ENCODE measurements around the gene NFAM1.

Gene NFAM1

DNA sequence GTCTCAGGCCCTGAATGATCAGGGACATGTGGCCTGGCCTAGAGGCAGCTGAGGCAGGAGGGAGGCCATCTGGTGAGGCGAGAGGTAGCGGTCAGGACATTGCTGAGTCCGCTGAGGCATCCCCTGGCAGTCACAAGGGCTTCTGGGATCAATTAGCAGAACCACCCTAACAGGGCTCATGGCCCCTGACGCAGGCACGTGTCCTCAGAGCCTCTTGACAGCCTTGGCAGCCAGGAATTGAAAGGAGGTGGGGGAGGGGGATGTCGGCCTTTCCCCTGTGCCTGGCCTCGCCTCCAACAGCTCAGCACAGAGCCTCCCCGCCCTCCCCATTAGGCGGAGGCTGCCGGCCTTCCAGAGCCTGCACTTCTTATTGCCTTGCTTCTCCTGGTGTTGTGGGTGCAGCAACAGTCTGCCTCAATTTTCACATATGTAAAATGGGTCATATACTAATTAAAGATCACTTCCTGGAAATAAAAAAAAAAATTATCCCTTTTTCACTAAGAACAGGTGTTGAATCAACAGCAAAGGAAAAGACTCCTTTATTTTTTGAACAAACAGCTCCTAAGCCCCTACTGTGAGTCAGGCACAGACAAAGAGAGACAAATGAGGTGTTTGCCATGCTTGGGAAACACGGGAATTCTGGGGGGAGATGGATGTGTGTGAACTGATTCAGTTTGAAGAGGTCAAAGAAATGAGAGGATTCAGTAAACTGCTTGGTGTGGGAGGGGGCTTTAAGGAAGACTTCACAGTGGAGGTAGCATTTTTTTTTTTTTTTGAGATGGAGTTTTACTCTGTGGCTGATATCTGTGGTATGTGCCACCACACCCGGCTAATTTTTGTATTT, 55.3 kb downstream of the NFAM1 start:
- Histone ChIP-seq H3K4me1 (ENCODE audit: control insufficient read depth, insufficient read depth, low read length) (peaks cover 18% of the 10 kb centered on the region), H3K36me3 (ENCODE audit: control insufficient read depth, insufficient read depth, low read length) (no peaks in the 10 kb centered on the region), H3K27me3 (ENCODE audit: control insufficient read depth, insufficient read depth, low read length) (no peaks in the 10 kb centered on the region), H3K9ac (ENCODE audit: low read depth, low read length) (no peak overlapping the region), H3K27ac (ENCODE audit: low read depth, low read length) (no peak overlapping the region), H3K9me3 (ENCODE audit: control insufficient read depth, insufficient read depth, low read length) (no peaks in the 10 kb centered on the region), H3K4me3 (ENCODE audit: low read depth, low read length) (no peak overlapping the region)

DNA sequence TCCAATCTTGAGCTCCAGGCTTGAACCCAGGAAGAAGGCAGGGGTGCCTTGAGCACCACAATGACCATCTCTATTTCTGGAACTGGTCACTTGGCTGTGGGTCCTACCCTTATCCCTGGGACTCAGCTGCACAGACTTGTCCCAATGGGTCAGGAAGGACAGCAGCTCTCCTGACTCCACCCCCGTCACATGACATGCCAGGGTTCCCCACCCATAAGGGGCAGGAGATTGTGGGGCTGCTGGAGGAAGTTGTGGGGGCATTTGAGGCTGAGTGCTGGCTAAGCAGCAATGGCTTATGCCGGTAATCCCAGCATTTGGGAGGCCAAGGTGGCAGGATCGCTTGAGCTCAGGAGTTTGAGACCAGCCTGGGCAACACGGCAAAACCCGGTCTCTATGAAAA, 56.2 kb downstream of the NFAM1 start:
- H3K9ac ChIP-seq (ENCODE audit: low read depth, low read length), result no peak overlapping the region

DNA sequence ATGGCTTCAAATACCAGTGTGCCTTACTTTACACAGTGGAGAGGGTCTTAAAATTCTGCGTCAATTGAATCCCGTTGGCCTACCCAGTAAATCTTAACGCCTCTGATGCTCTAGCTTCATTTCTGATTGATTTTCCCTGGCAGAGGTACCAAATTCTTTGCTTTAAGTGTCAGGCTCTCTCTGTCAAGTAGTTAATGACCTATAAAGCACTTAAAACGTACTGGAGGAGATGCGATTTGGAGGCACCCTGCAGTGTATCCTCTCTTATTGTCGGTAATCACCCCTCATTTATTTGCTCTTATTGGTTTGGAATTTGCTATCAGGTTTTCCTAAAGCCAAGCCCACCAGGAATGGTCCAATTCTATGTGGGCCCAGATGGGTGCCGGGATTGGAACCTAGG, 59.2 kb downstream of the NFAM1 start:
- Histone ChIP-seq H3K4me1 (ENCODE audit: control insufficient read depth, insufficient read depth, low read length) (peaks cover 20% of the 10 kb centered on the region), H3K9me3 (ENCODE audit: control insufficient read depth, insufficient read depth, low read length) (no peaks in the 10 kb centered on the region), H3K9ac (ENCODE audit: low read depth, low read length) (no peak overlapping the region), H3K4me3 (ENCODE audit: low read depth, low read length) (no peak overlapping the region), H3K36me3 (ENCODE audit: control insufficient read depth, insufficient read depth, low read length) (no peaks in the 10 kb centered on the region), H3K27me3 (ENCODE audit: control insufficient read depth, insufficient read depth, low read length) (no peaks in the 10 kb centered on the region), H3K27ac (ENCODE audit: low read depth, low read length) (no peak overlapping the region)

More for the DNA sequence above, 56.2 kb downstream of the NFAM1 start:
- Histone ChIP-seq H3K36me3 (ENCODE audit: control insufficient read depth, insufficient read depth, low read length) (no peaks in the 10 kb centered on the region), H3K9me3 (ENCODE audit: control insufficient read depth, insufficient read depth, low read length) (no peaks in the 10 kb centered on the region), H3K4me1 (ENCODE audit: control insufficient read depth, insufficient read depth, low read length) (peaks cover 18% of the 10 kb centered on the region), H3K27me3 (ENCODE audit: control insufficient read depth, insufficient read depth, low read length) (no peaks in the 10 kb centered on the region), H3K27ac (ENCODE audit: low read depth, low read length) (no peak overlapping the region), H3K4me3 (ENCODE audit: low read depth, low read length) (no peak overlapping the region)

DNA sequence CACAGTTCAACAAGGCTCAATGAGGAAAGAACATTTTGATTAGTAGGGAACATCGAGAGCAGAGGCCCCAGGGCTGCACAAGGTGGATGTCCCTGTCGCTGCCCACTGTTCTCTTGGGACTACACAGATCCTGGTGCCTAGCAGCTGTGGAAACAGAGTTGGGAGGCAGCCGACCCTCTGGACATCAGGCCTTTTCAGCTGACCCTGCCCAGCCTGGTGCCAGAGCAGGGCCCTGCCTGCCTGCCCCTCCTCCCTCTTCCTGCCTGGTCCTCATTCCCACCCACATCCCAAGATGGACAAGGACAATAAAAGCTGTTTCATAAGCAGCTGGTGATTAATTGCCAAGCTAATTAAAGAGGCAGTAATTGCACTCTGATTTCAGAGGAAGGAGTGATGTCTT, 60.7 kb downstream of the NFAM1 start:
- no peak overlapping the region for H3K27ac ChIP-seq (ENCODE audit: low read depth, low read length)
- no peaks in the 10 kb centered on the region for H3K9me3 ChIP-seq (ENCODE audit: control insufficient read depth, insufficient read depth, low read length)
- H3K36me3 ChIP-seq (ENCODE audit: control insufficient read depth, insufficient read depth, low read length), result no peaks in the 10 kb centered on the region
- H3K27me3 ChIP-seq (ENCODE audit: control insufficient read depth, insufficient read depth, low read length), result 0 out of 2 replicates have a peak, but pooled peaks cover 6% of the 10 kb centered on the region
- H3K9ac ChIP-seq (ENCODE audit: low read depth, low read length), result no peak overlapping the region
- H3K4me3 ChIP-seq (ENCODE audit: low read depth, low read length), result no peak overlapping the region
- H3K4me1 ChIP-seq (ENCODE audit: control insufficient read depth, insufficient read depth, low read length), result peaks cover 20% of the 10 kb centered on the region

DNA sequence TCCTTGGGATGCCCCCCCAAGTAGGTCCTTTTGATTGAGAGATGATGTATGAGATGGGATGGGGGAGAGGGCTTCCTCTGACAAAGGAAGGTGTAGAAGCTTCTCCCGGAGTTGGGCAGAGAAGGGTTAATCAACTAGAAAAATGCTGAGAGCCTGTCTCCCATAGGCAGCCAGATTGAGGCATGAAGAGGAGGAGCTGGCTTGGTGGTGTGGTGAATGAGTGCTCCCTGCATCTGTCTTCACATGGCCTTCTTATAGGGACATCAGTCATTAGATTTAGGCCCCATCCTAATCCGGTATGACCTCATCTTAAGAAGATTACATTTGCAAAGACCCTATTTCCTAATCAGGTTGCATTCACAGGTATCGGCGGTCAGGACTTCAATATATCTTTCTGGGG, 61.1 kb downstream of the NFAM1 start:
- Histone ChIP-seq H3K4me1 (ENCODE audit: control insufficient read depth, insufficient read depth, low read length) (peaks cover 25% of the 10 kb centered on the region), H3K9ac (ENCODE audit: low read depth, low read length) (no peak overlapping the region), H3K27ac (ENCODE audit: low read depth, low read length) (no peak overlapping the region), H3K27me3 (ENCODE audit: control insufficient read depth, insufficient read depth, low read length) (0 out of 2 replicates have a peak, but pooled peaks cover 6% of the 10 kb centered on the region), H3K4me3 (ENCODE audit: low read depth, low read length) (no peak overlapping the region), H3K36me3 (ENCODE audit: control insufficient read depth, insufficient read depth, low read length) (no peaks in the 10 kb centered on the region), H3K9me3 (ENCODE audit: control insufficient read depth, insufficient read depth, low read length) (no peaks in the 10 kb centered on the region)

DNA sequence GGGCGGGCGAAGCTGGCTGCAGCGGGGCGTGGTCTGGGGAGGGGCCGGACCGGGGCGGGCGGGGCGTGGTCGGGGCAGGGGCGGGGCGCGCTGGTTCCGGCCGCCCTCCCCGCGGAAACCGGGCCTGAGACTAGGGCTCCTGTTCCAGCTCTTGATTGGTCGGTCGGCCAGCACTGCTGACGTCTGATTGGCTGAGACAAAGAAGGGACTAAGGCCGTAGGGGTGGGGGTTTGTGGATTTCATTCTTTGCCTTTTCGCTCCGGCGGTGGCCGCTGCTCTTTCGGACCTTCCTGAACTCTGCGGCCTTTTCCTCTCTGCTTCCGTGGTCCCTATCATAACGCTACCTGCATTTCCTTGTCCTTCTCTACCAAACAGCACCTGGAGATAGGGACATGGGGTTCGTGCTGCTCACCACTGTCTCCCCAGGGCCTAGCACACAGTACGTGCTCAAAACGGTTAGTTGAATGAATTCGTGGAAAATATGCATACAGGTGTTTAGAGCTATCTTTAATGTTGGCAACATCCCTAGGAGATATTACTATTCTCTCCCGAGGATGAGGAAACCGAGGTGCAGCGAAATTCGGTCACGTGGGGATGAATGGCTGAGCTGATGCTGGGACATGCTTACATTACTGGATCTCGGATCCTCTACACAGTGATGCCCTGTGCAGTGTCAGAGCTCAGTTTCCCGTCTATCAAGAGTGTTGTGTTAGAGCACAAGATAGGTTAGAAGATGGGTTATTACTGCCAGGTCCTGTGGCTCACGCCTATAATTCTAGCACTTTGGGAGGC, 62.8 kb downstream of the NFAM1 start:
- peak overlapping the region; percentile 80 for H3K4me3 ChIP-seq (ENCODE audit: low read depth, low read length)
- H3K27ac ChIP-seq (ENCODE audit: low read depth, low read length), result peak overlapping the region; percentile 36
- 0 out of 2 replicates have a peak, but pooled peaks cover 6% of the 10 kb centered on the region for H3K27me3 ChIP-seq (ENCODE audit: control insufficient read depth, insufficient read depth, low read length)
- H3K36me3 ChIP-seq (ENCODE audit: control insufficient read depth, insufficient read depth, low read length), result no peaks in the 10 kb centered on the region
- no peaks in the 10 kb centered on the region for H3K9me3 ChIP-seq (ENCODE audit: control insufficient read depth, insufficient read depth, low read length)
- H3K4me1 ChIP-seq (ENCODE audit: control insufficient read depth, insufficient read depth, low read length), result peaks cover 41% of the 10 kb centered on the region
- H3K9ac ChIP-seq (ENCODE audit: low read depth, low read length), result peak overlapping the region; percentile 30; the same call in 1 of the 2 replicates

DNA sequence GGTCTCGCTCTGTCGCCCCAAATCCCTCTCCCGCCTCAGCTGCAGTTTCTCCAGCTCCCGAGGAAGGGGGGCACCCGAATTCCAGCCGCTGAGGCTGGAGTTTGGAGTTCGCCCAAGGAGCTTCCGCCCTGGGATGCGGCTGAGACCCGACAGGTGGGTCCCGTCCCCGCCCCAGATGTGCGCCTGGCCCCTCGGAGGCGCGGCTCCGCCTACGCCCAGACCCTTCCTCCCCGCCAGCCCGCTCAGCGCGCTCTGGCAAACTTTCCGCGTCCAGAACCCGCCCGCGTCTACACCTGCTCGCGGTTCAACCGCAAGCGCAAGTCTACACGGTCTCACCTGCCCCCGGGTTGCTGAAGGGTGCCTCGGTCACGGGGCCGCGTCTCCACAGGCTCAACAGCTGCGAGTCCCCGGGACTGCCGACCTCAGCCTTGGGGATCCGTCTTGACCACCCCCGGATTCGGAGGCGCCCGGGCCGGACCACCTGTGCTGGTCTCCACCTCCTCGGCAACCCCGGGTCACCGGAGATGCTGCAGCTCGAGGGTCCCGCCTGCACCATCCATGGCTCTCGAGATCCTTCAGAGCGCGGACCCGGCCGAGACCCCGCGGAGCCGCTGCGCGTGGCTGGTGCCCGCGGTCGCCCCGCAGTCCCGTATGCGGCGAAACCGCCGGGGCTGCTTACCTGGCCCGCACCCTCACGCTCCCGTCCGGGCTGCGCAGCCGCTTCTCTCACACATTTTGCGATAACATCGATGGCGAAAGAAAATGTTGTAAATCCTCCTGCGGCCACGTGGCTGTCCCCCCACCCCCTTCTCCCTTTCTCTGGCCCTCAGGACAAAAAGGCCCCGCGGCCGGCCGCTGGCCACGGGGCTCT, 63.6 kb downstream of the NFAM1 start:
- Histone ChIP-seq H3K27ac (ENCODE audit: low read depth, low read length) (peak overlapping the region; percentile 54), H3K9ac (ENCODE audit: low read depth, low read length) (peak overlapping the region; percentile 72; the same call in 1 of the 2 replicates), H3K9me3 (ENCODE audit: control insufficient read depth, insufficient read depth, low read length) (no peaks in the 10 kb centered on the region), H3K4me1 (ENCODE audit: control insufficient read depth, insufficient read depth, low read length) (peaks cover 48% of the 10 kb centered on the region), H3K27me3 (ENCODE audit: control insufficient read depth, insufficient read depth, low read length) (0 out of 2 replicates have a peak, but pooled peaks cover 6% of the 10 kb centered on the region), H3K4me3 (ENCODE audit: low read depth, low read length) (peak overlapping the region; percentile 80), H3K36me3 (ENCODE audit: control insufficient read depth, insufficient read depth, low read length) (no peaks in the 10 kb centered on the region)

DNA sequence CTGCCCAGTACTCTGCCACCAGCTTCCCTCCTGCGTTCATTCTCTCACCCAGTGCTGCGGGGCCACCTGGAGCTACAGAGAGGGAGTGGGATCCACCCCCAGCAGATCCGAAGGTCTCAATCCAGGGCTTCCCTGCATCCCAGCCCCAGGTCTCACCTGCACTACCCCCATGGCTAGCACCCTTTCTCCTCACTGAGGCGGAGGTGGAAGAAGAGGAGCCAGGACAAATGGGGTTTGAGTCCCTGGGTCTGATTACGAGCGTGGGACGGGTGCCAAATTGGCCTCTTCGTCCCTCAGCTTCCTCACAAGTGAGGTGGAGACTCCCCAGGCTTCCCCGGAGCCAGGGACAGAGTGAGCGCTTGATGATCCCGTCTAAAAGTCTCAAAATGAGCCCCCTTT, 64.2 kb downstream of the NFAM1 start:
- Histone ChIP-seq H3K27me3 (ENCODE audit: control insufficient read depth, insufficient read depth, low read length) (0 out of 2 replicates have a peak, but pooled peaks cover 6% of the 10 kb centered on the region), H3K36me3 (ENCODE audit: control insufficient read depth, insufficient read depth, low read length) (no peaks in the 10 kb centered on the region), H3K4me3 (ENCODE audit: low read depth, low read length) (peak overlapping the region; percentile 80), H3K4me1 (ENCODE audit: control insufficient read depth, insufficient read depth, low read length) (peaks cover 48% of the 10 kb centered on the region), H3K27ac (ENCODE audit: low read depth, low read length) (no peak overlapping the region), H3K9ac (ENCODE audit: low read depth, low read length) (0 out of 2 replicates have a peak overlapping the region, but pooled peaks have one; percentile 72), H3K9me3 (ENCODE audit: control insufficient read depth, insufficient read depth, low read length) (no peaks in the 10 kb centered on the region)

DNA sequence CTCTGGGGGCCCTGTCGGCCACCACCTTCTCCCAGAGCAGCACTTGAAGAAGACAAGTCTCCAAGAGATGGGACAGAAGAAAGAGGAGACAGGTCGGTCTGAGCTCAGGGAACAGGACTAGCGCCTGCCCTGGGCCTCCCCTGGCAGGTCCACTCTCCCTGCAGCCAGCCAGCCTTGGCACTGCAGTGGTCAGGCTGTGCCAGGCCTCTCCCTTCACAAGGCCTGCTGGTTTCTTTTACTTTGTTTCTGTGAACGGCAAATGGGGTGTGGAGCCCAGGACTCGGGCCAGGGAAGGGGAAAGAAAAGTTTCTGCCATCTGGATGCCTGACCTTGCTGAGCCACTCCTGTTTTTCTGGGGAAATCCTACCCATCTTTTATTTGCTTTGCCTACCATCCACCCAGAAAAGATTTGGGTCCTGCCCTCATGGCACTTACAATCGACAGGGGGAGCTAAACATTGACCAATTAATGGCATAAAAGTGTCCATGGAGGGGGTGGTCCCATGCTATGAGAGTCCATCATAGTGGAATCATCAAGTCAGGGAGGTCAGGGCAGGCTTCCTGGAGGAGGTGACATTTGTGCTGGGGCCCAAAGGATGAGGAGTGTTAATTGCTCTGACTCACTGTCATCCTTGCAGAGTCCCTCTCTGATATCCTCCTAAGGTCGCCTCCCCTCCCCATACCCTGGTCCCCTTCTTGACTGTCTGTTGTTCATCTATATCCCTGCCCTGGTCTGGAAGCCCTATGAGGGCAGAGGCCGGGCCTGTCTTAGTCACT, 65.2 kb downstream of the NFAM1 start:
- no peaks in the 10 kb centered on the region for H3K9me3 ChIP-seq (ENCODE audit: control insufficient read depth, insufficient read depth, low read length)
- H3K4me3 ChIP-seq (ENCODE audit: low read depth, low read length), result peak overlapping the region; percentile 80
- H3K36me3 ChIP-seq (ENCODE audit: control insufficient read depth, insufficient read depth, low read length), result no peaks in the 10 kb centered on the region
- no peak overlapping the region for H3K27ac ChIP-seq (ENCODE audit: low read depth, low read length)
- 0 out of 2 replicates have a peak, but pooled peaks cover 6% of the 10 kb centered on the region for H3K27me3 ChIP-seq (ENCODE audit: control insufficient read depth, insufficient read depth, low read length)
- no peak overlapping the region for H3K9ac ChIP-seq (ENCODE audit: low read depth, low read length)
- peaks cover 48% of the 10 kb centered on the region for H3K4me1 ChIP-seq (ENCODE audit: control insufficient read depth, insufficient read depth, low read length)
